Muscle of back (tissue), 11 donors: ENCODE measurements around the gene NT5E. TPM values are rescaled to one million over a fixed set of nuclear protein-coding genes. Genes with fewer than 3 reads are reported as not detected.
A peak's percentile ranks its signal among the peaks of the same experiment; 100 is the strongest.

ENCODE experiments used
- DNase-seq, 3 donors: peaks; one replicate each; pipeline versions ENCODE4 v3.0.0 to v3.0.0-alpha.2; 2013
- polyA plus RNA-seq, 10 donors: library from polyadenylated mRNA; unstranded; fragments of 120-200 nt; gene quantifications; one replicate each; pipeline ENCODE4 v1.2.1, GENCODE V29; 2013; ENCODE audit not compliant: insufficient read length in 10 of 10

NT5E gene
- polyA plus RNA-seq, 10 donors = 26.1 to 48.0 (median 39.1) TPM

GRCh38 chr6:85420551-85420950 is 29.3 kb upstream of the NT5E start:
- peak in 2 of 3 donors; percentile 35 to 67 for DNase-seq

GRCh38 chr6:85421181-85421580 is 28.7 kb upstream of the NT5E start:
- peak in 1 of 3 donors; percentile 65 for DNase-seq

GRCh38 chr6:85421972-85422371 is 27.9 kb upstream of the NT5E start:
- no peak for DNase-seq

GRCh38 chr6:85422996-85423395 is 26.9 kb upstream of the NT5E start:
- no peak for DNase-seq

GRCh38 chr6:85424981-85425380 is 24.9 kb upstream of the NT5E start:
- no peak for DNase-seq

- no peak for DNase-seq
Measured at GRCh38 chr6:85425997-85426396, 23.9 kb upstream of the NT5E start.

GRCh38 chr6:85428486-85428885 is 21.4 kb upstream of the NT5E start:
- no peak for DNase-seq

GRCh38 chr6:85429346-85429745 is 20.5 kb upstream of the NT5E start:
- no peak for DNase-seq

- DNase-seq = no peak
Measured at GRCh38 chr6:85431271-85431670, 18.6 kb upstream of the NT5E start.

GRCh38 chr6:85432554-85432953 is 17.3 kb upstream of the NT5E start:
- DNase-seq = no peak

GRCh38 chr6:85435851-85436250 is 14.0 kb upstream of the NT5E start:
- DNase-seq = peak in 1 of 3 donors; percentile 52

GRCh38 chr6:85436411-85436810 is 13.5 kb upstream of the NT5E start:
- DNase-seq = peak in 2 of 3 donors; percentile 88 to 94

- DNase-seq = no peak
Measured at GRCh38 chr6:85436939-85437495, 12.9 kb upstream of the NT5E start.

GRCh38 chr6:85443349-85444117 is 6.3 kb upstream of the NT5E start:
- DNase-seq = no peak

GRCh38 chr6:85449388-85449817 is 480 bp upstream of the NT5E start:
- peak; percentile 69 to 91 (median 79) for DNase-seq

- no peak for DNase-seq
Measured at GRCh38 chr6:85451565-85452306, 1.9 kb downstream of the NT5E start.

GRCh38 chr6:85452441-85452881 is 2.6 kb downstream of the NT5E start:
- peak in 2 of 3 donors; percentile 75 to 82 for DNase-seq

- no peak for DNase-seq
Measured at GRCh38 chr6:85453052-85453451, 3.2 kb downstream of the NT5E start.

GRCh38 chr6:85453490-85453889 is 3.6 kb downstream of the NT5E start:
- no peak for DNase-seq

GRCh38 chr6:85455471-85456026 is 5.7 kb downstream of the NT5E start:
- no peak for DNase-seq

- DNase-seq = no peak
Measured at GRCh38 chr6:85456782-85457181, 6.9 kb downstream of the NT5E start.

GRCh38 chr6:85458184-85458583 is 8.3 kb downstream of the NT5E start:
- DNase-seq = no peak
